HCT116 (cell line): ENCODE data around the gene CDC14B. TPM values are rescaled to one million over a fixed set of nuclear protein-coding genes. Genes with fewer than 3 reads are reported as not detected.
"Not testable (repeated sequence)": the region's sequence is repeated elsewhere in the genome, so short reads cannot be mapped to it uniquely, and the experiment has no call there.

ENCODE experiments used
- ATAC-seq: fragments of 200-7000 bp; cut with Tn5 transposase; 2 replicates; pipeline ENCODE4 v1.9.1; 2020; ENCODE audit warnings: mild to moderate bottlenecking, moderate library complexity
- BruUV-seq: library from RNA; stranded (reverse); fragments of 400-500 nt; replicated peaks from 2 replicates; lab custom pipeline; 2021; lab: Mats Ljungman, UMichigan
- CTCF ChIA-PET: fragments of 300-600 bp; sonication (Branson Sonifier 250); formaldehyde crosslinking; loops from one replicate; lab custom pipeline; 2021; ENCODE audit warnings: antibody characterized with exemption; lab: Charles Lee
- POLR2A ChIA-PET: fragments of 300-600, 350-600 bp; sonication (Branson Sonifier 250); formaldehyde crosslinking; loops from one replicate; lab custom pipeline; 2021; ENCODE audit warnings: antibody characterized with exemption; lab: Charles Lee
- RAD21 ChIA-PET, 2 experiments: fragments of 300-600 bp; sonication (Branson Sonifier 250); formaldehyde crosslinking; loops; one replicate each; lab custom pipeline; 2023; ENCODE audit warnings: low total read pairs in 2 of 2; ENCODE audit not compliant: uncharacterized antibody in 2 of 2, unreplicated experiment in 2 of 2, low non-redundant PET in 1 of 2; lab: Charles Lee
- DNase-seq: peaks from one replicate; pipeline ENCODE4 v3.0.0-alpha.2; 2010; ENCODE audit warnings: low read depth, low spot score
- H2AFZ ChIP-seq: fragments of 200-600 bp; shearing (Covaris generic), sonication (generic); 2 replicates; pipeline ENCODE4 v1.6.1; 2017; ENCODE audit warnings: low read depth, mixed run types, mixed read lengths, antibody characterized with exemption, low read length; ENCODE audit not compliant: poor library complexity, severe bottlenecking
- H3K27ac ChIP-seq: 2 replicates; pipeline ENCODE4 v1.5.1; 2012; ENCODE audit warnings: low read depth, low read length
- H3K27me3 ChIP-seq: fragments of 200-600 bp; sonication (generic); 2 replicates; pipeline ENCODE4 v1.6.1; 2016; ENCODE audit warnings: mixed run types, low read length, mixed read lengths; ENCODE audit not compliant: insufficient read depth
- H3K36me3 ChIP-seq, 2 experiments: fragments of 200-500 bp in 1 of 2; fragments of 200-600 bp in 1 of 2; sonication (Bioruptor generic) in 1 of 2; sonication (generic) in 1 of 2; 2 replicates each; pipeline versions ENCODE4 v1.5.1 to v1.6.1; 2014 to 2016; ENCODE audit warnings: low read length in 2 of 2, inconsistent platforms in 1 of 2, mixed read lengths in 1 of 2, mixed run types in 1 of 2; ENCODE audit not compliant: insufficient read depth in 2 of 2, control insufficient read depth in 1 of 2
- H3K4me1 ChIP-seq, 2 experiments: fragments of 200-600 bp in 1 of 2; sonication (generic) in 1 of 2; 2 replicates each; pipeline versions ENCODE4 v1.5.1 to v1.6.1; 2012 to 2017; ENCODE audit warnings: low read length in 2 of 2, inconsistent platforms in 1 of 2, mild to moderate bottlenecking in 1 of 2, mixed read lengths in 1 of 2, mixed run types in 1 of 2, moderate library complexity in 1 of 2; ENCODE audit not compliant: insufficient read depth in 2 of 2, control insufficient read depth in 1 of 2
- H3K4me2 ChIP-seq: fragments of 200-600 bp; sonication (generic); 2 replicates; pipeline ENCODE4 v1.6.1; 2017; ENCODE audit warnings: mixed run types, low read length, mixed read lengths
- H3K4me3 ChIP-seq, 2 experiments: fragments of 200-600 bp in 1 of 2; sonication (generic) in 1 of 2; replicated peaks in 1 of 2; 2 replicates each; pipeline ENCODE4 v1.5.1; 2011 to 2016; ENCODE audit warnings: low read length in 2 of 2, control low read depth in 1 of 2, low read depth in 1 of 2, mild to moderate bottlenecking in 1 of 2, mixed read lengths in 1 of 2, mixed run types in 1 of 2
- H3K79me2 ChIP-seq: fragments of 200-600 bp; sonication (generic); 2 replicates; pipeline ENCODE4 v1.6.1; 2017; ENCODE audit warnings: mild to moderate bottlenecking, mixed run types, low read length, moderate library complexity, mixed read lengths; ENCODE audit not compliant: insufficient read depth
- H3K9ac ChIP-seq: fragments of 200-600 bp; sonication (generic); 2 replicates; pipeline ENCODE4 v1.6.1; 2016; ENCODE audit warnings: low read length, mixed read lengths
- H3K9me2 ChIP-seq: fragments of 200-600 bp; sonication (generic), shearing (Covaris generic); 2 replicates; pipeline ENCODE4 v1.6.1; 2017; ENCODE audit warnings: mixed run types, mild to moderate bottlenecking, moderate library complexity; ENCODE audit not compliant: insufficient read depth
- H3K9me3 ChIP-seq, 2 experiments: fragments of 200-500 bp in 1 of 2; fragments of 200-600 bp in 1 of 2; sonication (Bioruptor generic) in 1 of 2; sonication (generic) in 1 of 2; 2 replicates each; pipeline ENCODE4 v1.6.1; 2014 to 2017; ENCODE audit warnings: low read length in 2 of 2, mixed read lengths in 2 of 2, inconsistent platforms in 1 of 2, low read depth in 1 of 2, mild to moderate bottlenecking in 1 of 2, mixed run types in 1 of 2, moderate library complexity in 1 of 2; ENCODE audit not compliant: control insufficient read depth in 1 of 2, insufficient read depth in 1 of 2
- H4K20me1 ChIP-seq: fragments of 200-600 bp; sonication (generic), shearing (Covaris generic); 2 replicates; pipeline ENCODE4 v1.6.1; 2017; ENCODE audit warnings: mixed run types, mild to moderate bottlenecking, moderate library complexity; ENCODE audit not compliant: insufficient read depth
- CBX3 ChIP-seq: IDR thresholded peaks from 2 replicates; pipeline ENCODE4 v1.6.1; 2012; ENCODE audit warnings: low read depth
- CEBPB ChIP-seq: IDR thresholded peaks from 2 replicates; pipeline ENCODE4 v1.6.1; 2012; ENCODE audit warnings: low read depth
- EGR1 ChIP-seq: IDR thresholded peaks from 2 replicates; pipeline ENCODE4 v1.6.1; 2012; ENCODE audit warnings: low read depth
- ELF1 ChIP-seq: IDR thresholded peaks from 2 replicates; pipeline ENCODE4 v1.6.1; 2012; ENCODE audit warnings: low read depth, borderline replicate concordance
- EZH2phosphoT487 ChIP-seq: fragments of 200-600 bp; IDR thresholded peaks from 2 replicates; pipeline ENCODE4 v1.6.1; 2018; ENCODE audit warnings: antibody characterized with exemption, borderline replicate concordance
- MAX ChIP-seq: IDR thresholded peaks from 2 replicates; pipeline ENCODE4 v1.6.1; 2012
- POLR2A ChIP-seq: IDR thresholded peaks from 2 replicates; pipeline ENCODE4 v1.7.0; 2011; ENCODE audit warnings: borderline replicate concordance; ENCODE audit not compliant: insufficient read depth, insufficient read length; ENCODE audit errors: extremely low read depth
- POLR2AphosphoS5 ChIP-seq: IDR thresholded peaks from 2 replicates; pipeline ENCODE4 v1.6.1; 2011; ENCODE audit warnings: mild to moderate bottlenecking, low read depth, low read length, moderate library complexity
- SRF ChIP-seq: IDR thresholded peaks from 2 replicates; pipeline ENCODE4 v1.6.1; 2012; ENCODE audit warnings: low read depth
- TCF7L2 ChIP-seq: IDR thresholded peaks from 2 replicates; pipeline ENCODE4 v1.7.0; 2011; ENCODE audit warnings: borderline replicate concordance, inconsistent platforms; ENCODE audit not compliant: insufficient read depth, insufficient read length; ENCODE audit errors: extremely low read depth
- YY1 ChIP-seq: IDR thresholded peaks from 2 replicates; pipeline ENCODE4 v1.6.1; 2011; ENCODE audit warnings: low read length, low read depth, moderate library complexity, mild to moderate bottlenecking; ENCODE audit not compliant: insufficient replicate concordance; ENCODE audit errors: extremely low read depth
- ZBTB33 ChIP-seq: IDR thresholded peaks from 2 replicates; pipeline ENCODE4 v1.6.1; 2011; ENCODE audit warnings: mild to moderate bottlenecking, low read length, moderate library complexity; ENCODE audit not compliant: insufficient replicate concordance; ENCODE audit errors: extremely low read depth
- ZFX ChIP-seq: fragments of 450-650 bp; IDR thresholded peaks from 2 replicates; pipeline ENCODE4 v1.6.1; 2017
- intact Hi-C: fragments of 100-400 bp; cut with micrococcal nuclease; formaldehyde crosslinking; loops from 2 replicates; pipeline ENCODE4 v1.10.0; 2022
- total RNA-seq: library from RNA; stranded (reverse); gene quantifications from one replicate; pipeline ENCODE4 v1.2.1, GENCODE V29; 2021; ENCODE audit not compliant: unreplicated experiment
- TF ChIP-seq, protein P1 (sequence below): IDR thresholded peaks from 2 replicates; pipeline ENCODE4 v1.6.1; 2012; ENCODE audit warnings: low read depth
- TF ChIP-seq, protein P2 (sequence below): IDR thresholded peaks from 2 replicates; pipeline ENCODE4 v1.6.1; 2012

The CDC14B gene
- total RNA-seq, 1 experiment from 2014 or later, result 21.6 TPM

DNA sequence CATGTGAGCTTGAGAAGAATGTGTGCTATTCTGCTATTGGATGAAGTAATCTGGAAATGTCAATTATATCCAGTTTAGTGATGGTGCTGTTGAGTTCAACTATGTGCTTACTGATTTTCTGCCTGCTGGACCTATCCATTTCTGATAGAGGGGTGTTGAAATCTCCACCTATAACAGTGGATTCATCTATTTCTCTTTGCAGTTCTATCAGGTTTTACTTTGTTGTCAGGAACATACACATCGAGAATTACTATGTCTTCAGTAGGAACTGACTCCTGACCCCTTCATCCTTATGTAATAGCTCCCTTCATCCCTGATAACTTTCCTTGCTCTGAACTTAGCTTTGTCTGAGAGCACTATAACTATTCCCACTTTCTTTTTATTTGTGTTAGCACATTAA is 16.7 kb upstream of the CDC14B start:
- RAD21 ChIA-PET, result interaction anchor here in 1 of 2 experiments (0.7 kb wide), 1 partner anchor 87 kb away, joined by 3 read pairs; no protein-coding TSS in a partner anchor
- no peak for ATAC-seq

DNA sequence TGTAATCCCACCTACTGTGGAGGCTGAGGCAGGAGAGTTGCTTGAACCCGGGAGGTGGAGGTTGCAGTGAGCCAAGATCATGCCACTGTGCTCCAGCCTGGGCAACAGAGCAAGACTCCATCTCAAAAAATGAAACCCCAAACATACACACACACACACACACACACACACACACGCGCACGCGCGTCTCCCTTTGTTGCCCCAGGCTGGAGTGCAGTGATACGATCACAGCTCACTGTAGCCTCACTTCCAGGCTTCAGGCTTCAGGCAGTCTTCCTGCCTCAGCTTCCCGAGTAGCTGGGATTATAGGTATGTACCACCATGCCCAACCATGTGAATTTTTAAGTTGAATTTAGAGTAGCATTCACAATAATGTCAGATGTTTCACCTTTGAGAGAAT is 13.9 kb upstream of the CDC14B start:
- DNase-seq, H3K4me2 ChIP-seq, H3K4me1 ChIP-seq, ATAC-seq, H4K20me1 ChIP-seq, H3K27ac ChIP-seq, POLR2A ChIA-PET, H3K9me3 ChIP-seq, H2AFZ ChIP-seq, H3K79me2 ChIP-seq, H3K27me3 ChIP-seq, H3K9ac ChIP-seq, H3K36me3 ChIP-seq, intact Hi-C loops, BruUV-seq, CTCF ChIA-PET, H3K4me3 ChIP-seq, RAD21 ChIA-PET, H3K9me2 ChIP-seq: not testable (repeated sequence)

More for the DNA sequence above, 16.7 kb upstream of the CDC14B start:
- H4K20me1 ChIP-seq, result no peaks in the 10 kb centered on the region
- no peak overlapping the region for H3K4me3 ChIP-seq
- BruUV-seq, result no TSS peak
- TF ChIP-seq ELF1 (no peak), YY1 (no peak), EGR1 (no peak), MAX (no peak), POLR2AphosphoS5 (no peak), CEBPB (no peak), CBX3 (no peak), TCF7L2 (no peak), ZBTB33 (no peak), POLR2A (no peak), SRF (no peak), ZFX (no peak), EZH2phosphoT487 (no peak)
- TF ChIP-seq, protein P1, sequence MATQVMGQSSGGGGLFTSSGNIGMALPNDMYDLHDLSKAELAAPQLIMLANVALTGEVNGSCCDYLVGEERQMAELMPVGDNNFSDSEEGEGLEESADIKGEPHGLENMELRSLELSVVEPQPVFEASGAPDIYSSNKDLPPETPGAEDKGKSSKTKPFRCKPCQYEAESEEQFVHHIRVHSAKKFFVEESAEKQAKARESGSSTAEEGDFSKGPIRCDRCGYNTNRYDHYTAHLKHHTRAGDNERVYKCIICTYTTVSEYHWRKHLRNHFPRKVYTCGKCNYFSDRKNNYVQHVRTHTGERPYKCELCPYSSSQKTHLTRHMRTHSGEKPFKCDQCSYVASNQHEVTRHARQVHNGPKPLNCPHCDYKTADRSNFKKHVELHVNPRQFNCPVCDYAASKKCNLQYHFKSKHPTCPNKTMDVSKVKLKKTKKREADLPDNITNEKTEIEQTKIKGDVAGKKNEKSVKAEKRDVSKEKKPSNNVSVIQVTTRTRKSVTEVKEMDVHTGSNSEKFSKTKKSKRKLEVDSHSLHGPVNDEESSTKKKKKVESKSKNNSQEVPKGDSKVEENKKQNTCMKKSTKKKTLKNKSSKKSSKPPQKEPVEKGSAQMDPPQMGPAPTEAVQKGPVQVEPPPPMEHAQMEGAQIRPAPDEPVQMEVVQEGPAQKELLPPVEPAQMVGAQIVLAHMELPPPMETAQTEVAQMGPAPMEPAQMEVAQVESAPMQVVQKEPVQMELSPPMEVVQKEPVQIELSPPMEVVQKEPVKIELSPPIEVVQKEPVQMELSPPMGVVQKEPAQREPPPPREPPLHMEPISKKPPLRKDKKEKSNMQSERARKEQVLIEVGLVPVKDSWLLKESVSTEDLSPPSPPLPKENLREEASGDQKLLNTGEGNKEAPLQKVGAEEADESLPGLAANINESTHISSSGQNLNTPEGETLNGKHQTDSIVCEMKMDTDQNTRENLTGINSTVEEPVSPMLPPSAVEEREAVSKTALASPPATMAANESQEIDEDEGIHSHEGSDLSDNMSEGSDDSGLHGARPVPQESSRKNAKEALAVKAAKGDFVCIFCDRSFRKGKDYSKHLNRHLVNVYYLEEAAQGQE, result no peak
- TF ChIP-seq, protein P2, sequence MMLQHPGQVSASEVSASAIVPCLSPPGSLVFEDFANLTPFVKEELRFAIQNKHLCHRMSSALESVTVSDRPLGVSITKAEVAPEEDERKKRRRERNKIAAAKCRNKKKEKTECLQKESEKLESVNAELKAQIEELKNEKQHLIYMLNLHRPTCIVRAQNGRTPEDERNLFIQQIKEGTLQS, result no peak
- H3K79me2 ChIP-seq, result no peaks in the 10 kb centered on the region
- H2AFZ ChIP-seq, result no peak overlapping the region
- DNase-seq, result no peak
- H3K9me3 ChIP-seq, result no peaks in the 10 kb centered on the region
- H3K4me2 ChIP-seq, result no peak overlapping the region
- H3K9me2 ChIP-seq, result no peaks in the 10 kb centered on the region
- no peaks in the 10 kb centered on the region for H3K36me3 ChIP-seq
- H3K27ac ChIP-seq, result no peak overlapping the region
- POLR2A ChIA-PET, result no interaction called here
- intact Hi-C loops, result no loop called here
- no peaks in the 10 kb centered on the region for H3K27me3 ChIP-seq
- no peaks in the 10 kb centered on the region for H3K4me1 ChIP-seq
- no peak overlapping the region for H3K9ac ChIP-seq
- CTCF ChIA-PET, result no interaction called here
